ENCODE data around the gene TRIM39.

GRCh38 chr6:30349421-30350177 is 22.9 kb downstream of the TRIM39 start:
- TF ChIP-seq, protein P1, sequence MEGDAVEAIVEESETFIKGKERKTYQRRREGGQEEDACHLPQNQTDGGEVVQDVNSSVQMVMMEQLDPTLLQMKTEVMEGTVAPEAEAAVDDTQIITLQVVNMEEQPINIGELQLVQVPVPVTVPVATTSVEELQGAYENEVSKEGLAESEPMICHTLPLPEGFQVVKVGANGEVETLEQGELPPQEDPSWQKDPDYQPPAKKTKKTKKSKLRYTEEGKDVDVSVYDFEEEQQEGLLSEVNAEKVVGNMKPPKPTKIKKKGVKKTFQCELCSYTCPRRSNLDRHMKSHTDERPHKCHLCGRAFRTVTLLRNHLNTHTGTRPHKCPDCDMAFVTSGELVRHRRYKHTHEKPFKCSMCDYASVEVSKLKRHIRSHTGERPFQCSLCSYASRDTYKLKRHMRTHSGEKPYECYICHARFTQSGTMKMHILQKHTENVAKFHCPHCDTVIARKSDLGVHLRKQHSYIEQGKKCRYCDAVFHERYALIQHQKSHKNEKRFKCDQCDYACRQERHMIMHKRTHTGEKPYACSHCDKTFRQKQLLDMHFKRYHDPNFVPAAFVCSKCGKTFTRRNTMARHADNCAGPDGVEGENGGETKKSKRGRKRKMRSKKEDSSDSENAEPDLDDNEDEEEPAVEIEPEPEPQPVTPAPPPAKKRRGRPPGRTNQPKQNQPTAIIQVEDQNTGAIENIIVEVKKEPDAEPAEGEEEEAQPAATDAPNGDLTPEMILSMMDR (IDR thresholded peaks at IDR 0.05) = no peak
- no peak for TF ChIP-seq POLR2A (IDR thresholded peaks at IDR 0.05)

All from body of pancreas (tissue), 4 donors.